Subcutaneous adipose tissue (tissue), 4 donors: Measurements from ENCODE around the gene YPEL5. TPM values are rescaled to one million over a fixed set of nuclear protein-coding genes. Genes with fewer than 3 reads are reported as not detected.

Experiments
- total RNA-seq, 4 donors: library from RNA; depleted of rRNA; stranded (reverse); fragments of >200 nt; gene quantifications; one replicate each; pipeline ENCODE4 v1.1.0, GENCODE V29; 2016
- TF ChIP-seq, protein P1 (sequence below): fragments of 450-650 bp; IDR thresholded peaks from one replicate; pipeline ENCODE4 v1.5.1; 2016; ENCODE audit warnings: low read depth, mild to moderate bottlenecking, control low read depth, antibody characterized with exemption, moderate library complexity

YPEL5 gene
- total RNA-seq, 4 donors from 2014 or later = 94.9 to 353 (median 114) TPM

DNA sequence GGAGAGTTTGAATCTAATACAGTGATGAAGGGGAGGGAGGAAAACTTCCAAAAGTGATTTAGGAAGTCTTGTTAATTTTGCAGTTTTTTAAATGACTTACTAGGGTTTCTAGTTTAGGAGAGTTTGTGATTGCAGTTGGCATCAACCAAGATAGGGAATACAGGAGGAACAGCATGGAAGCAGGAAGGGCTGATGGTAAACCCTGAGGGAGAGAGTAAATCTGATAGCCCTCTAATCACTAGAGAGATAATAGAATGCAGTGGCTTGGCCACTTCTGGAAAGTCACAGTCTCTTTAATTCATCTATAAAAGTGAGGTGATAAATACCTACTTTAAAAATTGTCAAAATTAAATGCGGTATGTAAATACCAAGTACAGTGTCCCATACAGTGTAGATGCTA is 5.6 kb downstream of the YPEL5 start:
- TF ChIP-seq, protein P1, sequence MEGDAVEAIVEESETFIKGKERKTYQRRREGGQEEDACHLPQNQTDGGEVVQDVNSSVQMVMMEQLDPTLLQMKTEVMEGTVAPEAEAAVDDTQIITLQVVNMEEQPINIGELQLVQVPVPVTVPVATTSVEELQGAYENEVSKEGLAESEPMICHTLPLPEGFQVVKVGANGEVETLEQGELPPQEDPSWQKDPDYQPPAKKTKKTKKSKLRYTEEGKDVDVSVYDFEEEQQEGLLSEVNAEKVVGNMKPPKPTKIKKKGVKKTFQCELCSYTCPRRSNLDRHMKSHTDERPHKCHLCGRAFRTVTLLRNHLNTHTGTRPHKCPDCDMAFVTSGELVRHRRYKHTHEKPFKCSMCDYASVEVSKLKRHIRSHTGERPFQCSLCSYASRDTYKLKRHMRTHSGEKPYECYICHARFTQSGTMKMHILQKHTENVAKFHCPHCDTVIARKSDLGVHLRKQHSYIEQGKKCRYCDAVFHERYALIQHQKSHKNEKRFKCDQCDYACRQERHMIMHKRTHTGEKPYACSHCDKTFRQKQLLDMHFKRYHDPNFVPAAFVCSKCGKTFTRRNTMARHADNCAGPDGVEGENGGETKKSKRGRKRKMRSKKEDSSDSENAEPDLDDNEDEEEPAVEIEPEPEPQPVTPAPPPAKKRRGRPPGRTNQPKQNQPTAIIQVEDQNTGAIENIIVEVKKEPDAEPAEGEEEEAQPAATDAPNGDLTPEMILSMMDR = no peak

DNA sequence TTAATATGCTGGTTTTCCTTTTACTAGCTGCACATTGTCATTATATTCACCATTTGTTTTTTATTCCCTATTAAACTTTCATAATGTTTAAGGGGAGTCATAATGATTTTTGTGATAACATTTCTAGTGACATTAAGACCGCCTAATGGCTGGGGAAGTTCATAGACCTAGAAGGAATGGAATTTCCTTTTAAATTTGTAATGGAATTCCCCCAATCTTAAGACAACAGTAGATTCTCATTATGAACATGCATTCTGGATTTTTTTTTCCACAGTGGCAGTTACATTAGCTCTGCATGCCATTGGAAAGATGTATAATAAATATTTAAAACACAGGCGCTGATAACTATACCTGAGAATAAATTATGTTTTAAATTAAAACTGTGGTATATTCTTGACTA is 8.4 kb downstream of the YPEL5 start:
- TF ChIP-seq, protein P1 = no peak

DNA sequence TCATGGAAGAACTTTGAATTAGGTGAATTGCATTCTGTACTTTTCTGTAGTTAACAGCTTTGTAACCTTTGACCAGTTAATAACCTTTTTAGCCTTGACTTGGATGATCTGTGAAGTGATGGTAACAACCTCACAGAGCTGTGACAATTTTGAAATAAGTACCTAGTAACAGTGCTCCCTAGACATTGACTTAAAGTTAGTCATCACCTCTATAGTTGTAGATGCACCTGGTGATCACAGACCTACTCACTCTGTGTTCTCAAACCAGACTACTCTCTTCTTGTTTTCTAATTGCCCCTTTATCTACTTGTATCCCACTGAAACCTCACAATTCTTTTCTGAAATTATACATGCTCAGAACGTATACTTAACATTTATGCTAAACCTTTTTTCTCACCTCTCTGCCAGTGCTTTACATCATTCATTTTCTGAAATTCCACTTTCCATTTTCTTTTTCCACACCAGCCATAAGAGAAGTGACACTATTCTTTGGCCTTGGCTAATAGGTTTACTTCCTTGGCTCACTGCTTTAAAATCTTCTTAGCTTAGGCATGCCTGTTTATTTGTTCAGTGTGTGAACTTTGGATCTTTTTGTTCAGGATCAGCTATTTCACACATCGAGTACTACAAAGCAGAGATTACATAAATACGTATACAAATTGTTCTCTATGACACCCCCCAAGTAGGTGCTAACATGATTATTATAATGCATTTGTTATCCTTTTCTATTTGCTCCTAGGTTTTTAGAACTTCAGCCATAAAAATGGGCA is 9.3 kb downstream of the YPEL5 start:
- TF ChIP-seq, protein P1 = no peak

DNA sequence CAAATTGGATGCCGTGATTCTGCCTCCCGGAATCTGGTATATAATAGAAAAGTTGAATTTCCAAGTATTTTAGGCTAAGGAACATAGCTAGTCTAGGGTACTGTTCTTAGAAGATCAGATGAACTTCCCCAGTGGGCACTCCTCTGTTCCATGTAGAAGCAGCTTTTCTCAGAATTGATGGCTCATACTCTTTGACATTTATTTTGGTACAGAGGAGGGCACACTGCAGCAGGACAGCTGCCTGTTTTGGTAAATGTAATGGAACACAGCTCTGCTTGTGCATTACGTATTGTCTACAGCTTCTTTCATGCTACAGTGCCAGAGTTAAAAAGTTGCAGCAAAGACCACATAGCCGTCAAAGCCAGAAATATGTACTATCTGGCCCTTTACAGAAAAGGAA is 10.8 kb downstream of the YPEL5 start:
- TF ChIP-seq, protein P1 = no peak

DNA sequence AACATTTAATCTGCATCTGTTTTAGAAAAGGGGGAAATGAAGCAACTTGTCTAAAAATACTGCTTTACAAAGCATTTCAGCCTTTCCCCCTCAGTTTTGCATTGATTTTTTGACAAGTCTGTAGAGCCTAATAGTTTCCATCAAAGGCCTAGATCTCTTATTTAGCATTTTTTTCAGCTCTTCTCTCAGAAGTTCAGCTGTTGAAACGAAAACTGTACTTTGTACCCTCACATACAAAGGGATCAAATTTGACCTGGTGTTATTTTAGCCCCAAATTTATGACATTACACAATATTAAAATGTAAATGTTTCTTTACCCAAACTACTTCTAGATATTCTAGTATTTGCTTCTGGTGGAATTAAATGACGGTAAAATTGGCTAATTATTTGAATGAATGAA is 13.0 kb downstream of the YPEL5 start:
- TF ChIP-seq, protein P1 = no peak

DNA sequence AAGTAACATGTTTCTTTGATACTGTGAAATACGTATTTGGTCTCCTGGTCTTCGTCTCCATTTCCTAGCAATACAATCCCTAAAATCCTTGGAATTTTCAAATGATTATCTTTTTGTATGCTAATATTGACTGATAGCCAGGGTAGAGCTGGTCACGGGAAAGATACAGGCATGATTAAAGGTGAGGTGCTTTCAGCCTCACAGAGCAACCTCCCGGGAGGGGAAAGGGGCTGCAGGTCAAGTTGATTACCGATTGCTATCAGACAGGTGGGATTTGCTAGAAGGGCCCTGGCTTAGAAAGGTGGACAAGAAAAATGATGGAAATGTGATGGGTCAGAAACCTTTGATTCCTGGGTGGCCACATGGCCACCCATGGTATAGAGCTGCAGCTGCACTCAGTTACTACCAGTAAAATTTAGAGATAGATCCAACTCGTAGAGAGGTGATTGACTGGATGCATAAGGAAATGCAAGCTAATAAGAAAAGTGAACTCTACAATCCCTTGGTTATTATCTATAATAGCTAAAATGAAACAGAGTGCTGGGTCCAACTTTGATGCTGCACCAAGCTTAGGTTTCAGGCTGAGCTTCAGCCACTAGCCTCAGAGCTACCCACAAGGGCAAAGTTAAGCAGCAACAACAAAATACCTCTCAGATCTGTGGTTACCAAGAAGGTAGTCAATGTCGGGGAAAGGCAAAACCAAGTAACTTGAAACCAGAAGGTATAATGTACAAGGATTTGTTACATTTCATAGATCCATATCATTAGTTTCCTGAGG is 15.3 kb downstream of the YPEL5 start:
- TF ChIP-seq, protein P1 = no peak

DNA sequence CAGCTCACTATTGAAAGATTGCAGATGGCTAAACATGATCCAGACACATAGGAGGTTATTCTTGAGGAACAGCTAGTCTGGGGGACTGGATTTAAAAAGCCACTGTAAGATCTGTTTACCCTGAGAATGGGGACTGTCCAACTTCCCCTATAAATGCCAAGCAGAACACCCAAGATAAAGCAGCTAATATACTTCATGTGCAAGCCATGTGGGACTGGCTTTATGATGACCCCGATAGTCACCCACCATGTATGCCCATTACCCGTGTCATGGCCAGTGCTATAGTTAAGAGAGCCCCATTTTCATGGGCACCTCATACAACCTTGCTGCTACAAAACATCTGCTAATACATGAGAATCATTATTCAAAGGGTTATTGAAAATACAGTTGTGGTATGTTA is 16.0 kb downstream of the YPEL5 start:
- TF ChIP-seq, protein P1 = no peak
